Omental fat pad (tissue), 4 donors: ENCODE measurements around the gene POLR3A. TPM values are rescaled to one million over a fixed set of nuclear protein-coding genes. Genes with fewer than 3 reads are reported as not detected.
A peak's percentile ranks its signal among the peaks of the same experiment; 100 is the strongest.

Experiments
- ATAC-seq: fragments of 150-250 bp; one replicate; pipeline ENCODE4 v1.9.1; 2016; ENCODE audit warnings: mild to moderate bottlenecking, moderate library complexity; ENCODE audit not compliant: low FRiP score
- DNase-seq: peaks from one replicate; pipeline ENCODE4 v3.0.0-alpha.2; 2019; ENCODE audit warnings: low spot score
- total RNA-seq, 4 donors: library from RNA; depleted of rRNA; stranded (reverse); fragments of >200 nt; gene quantifications; one replicate each; pipeline ENCODE4 v1.1.0, GENCODE V29; 2016
- TF ChIP-seq, protein P1 (sequence below), 3 donors: fragments of 450-650 bp; IDR thresholded peaks; one replicate each; pipeline ENCODE4 v1.5.1; 2016 to 2017; ENCODE audit warnings: antibody characterized with exemption in 3 of 3, mild to moderate bottlenecking in 3 of 3, moderate library complexity in 2 of 3

POLR3A gene
- total RNA-seq, 4 donors from 2014 or later, result 9.6 to 18.5 (median 13.0) TPM

DNA sequence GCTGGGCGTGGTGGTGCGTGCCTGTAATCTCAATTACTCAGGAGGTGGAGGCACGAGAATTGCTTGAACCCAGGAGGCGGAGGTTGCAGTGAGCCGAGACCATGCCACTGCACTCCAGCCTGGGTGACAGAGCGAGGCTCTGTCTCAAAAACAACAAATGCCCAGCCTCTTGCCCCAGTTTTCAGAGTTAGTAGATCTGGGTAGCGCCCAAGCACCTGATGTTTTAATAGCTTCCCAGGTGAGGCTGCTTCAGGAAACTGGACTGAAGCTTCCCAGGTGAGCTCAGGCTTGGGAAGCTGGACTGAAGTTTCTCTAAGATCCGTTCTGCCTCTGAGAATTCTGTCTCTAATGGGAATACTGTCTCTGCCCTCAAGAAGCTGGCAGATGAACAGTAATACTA is 16.5 kb upstream of the POLR3A start:
- DNase-seq (no peak), ATAC-seq (no peak)
- TF ChIP-seq, protein P1, sequence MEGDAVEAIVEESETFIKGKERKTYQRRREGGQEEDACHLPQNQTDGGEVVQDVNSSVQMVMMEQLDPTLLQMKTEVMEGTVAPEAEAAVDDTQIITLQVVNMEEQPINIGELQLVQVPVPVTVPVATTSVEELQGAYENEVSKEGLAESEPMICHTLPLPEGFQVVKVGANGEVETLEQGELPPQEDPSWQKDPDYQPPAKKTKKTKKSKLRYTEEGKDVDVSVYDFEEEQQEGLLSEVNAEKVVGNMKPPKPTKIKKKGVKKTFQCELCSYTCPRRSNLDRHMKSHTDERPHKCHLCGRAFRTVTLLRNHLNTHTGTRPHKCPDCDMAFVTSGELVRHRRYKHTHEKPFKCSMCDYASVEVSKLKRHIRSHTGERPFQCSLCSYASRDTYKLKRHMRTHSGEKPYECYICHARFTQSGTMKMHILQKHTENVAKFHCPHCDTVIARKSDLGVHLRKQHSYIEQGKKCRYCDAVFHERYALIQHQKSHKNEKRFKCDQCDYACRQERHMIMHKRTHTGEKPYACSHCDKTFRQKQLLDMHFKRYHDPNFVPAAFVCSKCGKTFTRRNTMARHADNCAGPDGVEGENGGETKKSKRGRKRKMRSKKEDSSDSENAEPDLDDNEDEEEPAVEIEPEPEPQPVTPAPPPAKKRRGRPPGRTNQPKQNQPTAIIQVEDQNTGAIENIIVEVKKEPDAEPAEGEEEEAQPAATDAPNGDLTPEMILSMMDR (IDR thresholded peaks at IDR 0.05), result no peak

GRCh38 chr10:78045237-78045636 is 15.9 kb upstream of the POLR3A start:
- DNase-seq, result no peak
- TF ChIP-seq, protein P1 (IDR thresholded peaks at IDR 0.05), result no peak
- ATAC-seq, result no peak

DNA sequence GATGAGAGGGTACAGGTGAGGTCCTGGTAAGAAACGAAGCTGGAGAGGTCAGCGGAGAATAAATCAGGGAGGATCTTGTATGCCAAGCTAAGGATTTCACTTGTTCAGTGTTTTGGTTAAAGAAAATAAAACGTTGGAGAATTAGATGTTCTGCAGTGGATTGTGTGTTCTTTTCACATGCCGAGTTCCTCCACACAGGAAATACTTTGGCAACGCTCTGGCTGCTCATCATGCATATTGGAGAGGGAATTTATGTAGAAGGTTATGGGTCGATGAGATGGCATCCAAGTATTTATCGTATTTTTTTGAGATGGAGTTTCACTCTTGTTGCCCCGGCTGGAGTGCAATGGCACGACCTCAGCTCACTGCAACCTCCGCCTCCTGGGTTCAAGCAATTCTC is 15.4 kb upstream of the POLR3A start:
- DNase-seq (no peak), ATAC-seq (no peak)
- TF ChIP-seq, protein P1 (IDR thresholded peaks at IDR 0.05), result no peak

- ATAC-seq (peak; percentile 2), DNase-seq (no peak)
- TF ChIP-seq, protein P1 (IDR thresholded peaks at IDR 0.05), result no peak
These were observed 14.9 kb upstream of the POLR3A start for GRCh38 chr10:78044179-78044578.

DNA sequence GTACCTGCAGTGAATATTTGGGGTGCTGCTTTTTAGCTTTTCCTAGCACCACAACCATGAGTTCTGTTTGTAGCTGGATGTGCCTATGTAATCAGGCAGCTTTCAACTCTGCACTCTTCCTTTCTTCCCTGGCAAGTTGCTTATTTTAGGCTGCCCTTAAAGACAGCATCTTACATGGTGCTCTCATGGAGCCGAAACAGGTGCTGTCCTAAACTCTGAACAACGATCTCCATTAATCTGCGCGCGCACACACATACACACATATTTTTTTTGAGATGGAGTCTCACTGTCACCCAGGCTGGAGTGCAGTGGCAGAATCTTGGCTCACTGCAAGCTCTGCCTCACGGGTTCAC is 13.4 kb upstream of the POLR3A start:
- DNase-seq (no peak), ATAC-seq (no peak)
- TF ChIP-seq, protein P1 (IDR thresholded peaks at IDR 0.05), result no peak

DNA sequence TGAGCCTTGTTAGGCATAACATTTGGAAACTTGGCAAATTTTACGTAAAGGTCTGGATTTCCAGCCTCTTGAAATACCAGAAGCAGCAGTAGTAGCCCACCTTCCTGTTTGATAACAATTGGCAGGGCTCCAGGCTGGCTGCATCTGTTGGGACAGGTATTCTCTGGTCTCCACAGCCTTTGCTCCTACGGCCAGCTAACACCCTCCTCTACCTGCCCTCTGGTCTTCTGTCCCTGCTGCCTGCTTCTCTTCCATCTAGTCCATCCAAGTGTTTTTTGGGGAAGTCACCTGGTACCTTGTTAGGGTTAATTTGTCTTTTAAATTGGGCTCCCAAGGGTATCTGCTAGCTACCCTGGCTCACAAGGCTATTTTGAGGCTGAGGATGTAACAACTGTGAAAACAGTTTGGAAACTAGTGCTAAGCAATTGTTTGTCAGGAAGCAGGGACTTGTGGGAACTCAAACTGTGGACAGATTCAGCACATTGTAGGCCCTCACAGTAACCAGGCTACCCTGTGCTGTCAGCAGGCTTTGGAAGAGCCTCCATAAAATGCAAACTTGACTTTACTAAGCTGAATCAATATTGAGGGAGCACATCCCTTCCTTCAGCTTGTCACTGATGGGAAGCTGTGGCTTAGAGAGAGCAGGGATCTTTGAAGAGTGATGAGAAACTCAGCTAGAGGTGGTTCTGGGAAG is 12.9 kb upstream of the POLR3A start:
- ATAC-seq, result no peak
- TF ChIP-seq, protein P1 (IDR thresholded peaks at IDR 0.05), result no peak
- no peak for DNase-seq
